Testis (tissue), 2 donors: ENCODE results near the gene CTIF.

Source experiments
- CTCF ChIP-seq, 3 experiments: fragments of 450-650 bp in 2 of 3; fragments of 200-600 bp in 1 of 3; sonication (generic) in 1 of 3; IDR thresholded peaks; one replicate each; pipeline ENCODE4 v1.5.1; 2016 to 2019; ENCODE audit warnings: antibody characterized with exemption in 3 of 3, mild to moderate bottlenecking in 2 of 3, moderate library complexity in 1 of 3
- POLR2A ChIP-seq: fragments of 450-650 bp; IDR thresholded peaks from one replicate; pipeline ENCODE4 v1.6.1; 2017; ENCODE audit warnings: antibody characterized with exemption, mild to moderate bottlenecking, moderate library complexity

GRCh38 chr18:48852794-48853193 lies 314.0 kb downstream of the CTIF start:
- TF ChIP-seq POLR2A (no peak), CTCF (IDR thresholded peaks at IDR 0.05) (no peak)
